Parathyroid adenoma (tissue), 2 donors: ENCODE measurements around the gene SLC8A1.

ENCODE experiments used
- H2AFZ ChIP-seq: fragments of 300-600 bp; sonication (generic); one replicate; pipeline ENCODE4 v1.7.0; 2017; ENCODE audit warnings: antibody characterized with exemption, mild to moderate bottlenecking
- H3K27ac ChIP-seq: fragments of 300-600 bp; sonication (generic); one replicate; pipeline ENCODE4 v1.7.0; 2017
- H3K27me3 ChIP-seq: fragments of 300-600 bp; sonication (generic); one replicate; pipeline ENCODE4 v1.7.0; 2017; ENCODE audit warnings: low read length; ENCODE audit not compliant: control insufficient read depth, insufficient read depth
- H3K36me3 ChIP-seq: fragments of 300-600 bp; sonication (generic); one replicate; pipeline ENCODE4 v1.7.0; 2017; ENCODE audit warnings: low read length; ENCODE audit not compliant: control insufficient read depth, insufficient read depth
- H3K4me1 ChIP-seq: fragments of 300-600 bp; sonication (generic); one replicate; pipeline ENCODE4 v1.7.0; 2017; ENCODE audit warnings: control low read depth
- H3K4me2 ChIP-seq: fragments of 300-600 bp; sonication (generic); one replicate; pipeline ENCODE4 v1.7.0; 2017; ENCODE audit warnings: low read length
- H3K4me3 ChIP-seq: fragments of 300-600 bp; sonication (generic); one replicate; pipeline ENCODE4 v1.7.0; 2017; ENCODE audit warnings: low read depth, low read length
- H3K79me2 ChIP-seq: fragments of 300-600 bp; sonication (generic); one replicate; pipeline ENCODE4 v1.7.0; 2017; ENCODE audit warnings: control low read depth
- H3K9ac ChIP-seq: fragments of 300-600 bp; sonication (generic); one replicate; pipeline ENCODE4 v1.7.0; 2017; ENCODE audit warnings: mild to moderate bottlenecking
- H3K9me3 ChIP-seq: fragments of 300-600 bp; sonication (generic); one replicate; pipeline ENCODE4 v1.7.0; 2017; ENCODE audit warnings: low read length; ENCODE audit not compliant: control insufficient read depth
- CTCF ChIP-seq: fragments of 300-600 bp; sonication (generic); IDR thresholded peaks from one replicate; pipeline ENCODE4 v1.7.0; 2017; ENCODE audit warnings: antibody characterized with exemption, mild to moderate bottlenecking
- donor health status: primary hyperparathyroidism.

Gene SLC8A1

GRCh38 chr2:40421631-40422297, 30.1 kb downstream of the SLC8A1 start:
- H3K4me1 ChIP-seq = no peaks in the 10 kb centered on the region
- no peak overlapping the region for H3K27ac ChIP-seq

DNA sequence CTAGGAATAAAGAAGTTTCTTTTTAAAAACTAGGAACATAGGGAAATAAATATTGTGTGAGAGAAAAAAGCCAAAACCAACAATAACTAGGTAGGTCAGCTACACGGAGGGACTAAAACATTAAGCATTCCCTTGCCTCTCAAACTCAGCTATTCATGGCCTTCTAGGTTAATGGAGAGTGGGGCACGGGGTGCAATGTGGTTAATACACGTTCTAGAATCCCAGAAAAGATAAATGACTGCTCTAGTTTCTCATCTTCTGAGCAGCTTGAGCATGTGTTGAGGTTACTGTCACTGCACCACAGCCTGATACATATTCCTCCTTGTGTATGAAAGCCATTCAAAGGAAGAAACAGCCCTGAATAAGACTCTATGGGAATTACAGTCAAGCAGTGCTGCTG, 31.4 kb downstream of the SLC8A1 start:
- TF ChIP-seq CTCF = no peak
- Histone ChIP-seq H3K27me3 (no peaks in the 10 kb centered on the region), H3K79me2 (no peaks in the 10 kb centered on the region), H3K9me3 (no peaks in the 10 kb centered on the region), H3K27ac (no peak overlapping the region), H3K4me2 (no peak overlapping the region), H3K4me1 (no peaks in the 10 kb centered on the region), H3K9ac (no peak overlapping the region), H3K36me3 (no peaks in the 10 kb centered on the region), H2AFZ (no peak overlapping the region), H3K4me3 (no peak overlapping the region)

More at GRCh38 chr2:40421631-40422297, 30.1 kb downstream of the SLC8A1 start:
- Histone ChIP-seq H3K9me3 (no peaks in the 10 kb centered on the region), H2AFZ (no peak overlapping the region), H3K4me2 (no peak overlapping the region), H3K79me2 (no peaks in the 10 kb centered on the region), H3K4me3 (no peak overlapping the region), H3K9ac (no peak overlapping the region), H3K36me3 (no peaks in the 10 kb centered on the region), H3K27me3 (no peaks in the 10 kb centered on the region)
- no peak for TF ChIP-seq CTCF

- Histone ChIP-seq H3K4me3 (no peak overlapping the region), H2AFZ (no peak overlapping the region), H3K4me1 (no peaks in the 10 kb centered on the region), H3K27me3 (no peaks in the 10 kb centered on the region), H3K9ac (no peak overlapping the region), H3K36me3 (no peaks in the 10 kb centered on the region), H3K4me2 (no peak overlapping the region), H3K79me2 (no peaks in the 10 kb centered on the region), H3K9me3 (no peaks in the 10 kb centered on the region), H3K27ac (no peak overlapping the region)
- no peak for TF ChIP-seq CTCF
Measured at GRCh38 chr2:40419364-40419762, 32.5 kb downstream of the SLC8A1 start.

- H3K27ac ChIP-seq = no peak overlapping the region
- no peak overlapping the region for H3K9ac ChIP-seq
- TF ChIP-seq CTCF = no peak
- no peaks in the 10 kb centered on the region for H3K36me3 ChIP-seq
- no peak overlapping the region for H3K4me2 ChIP-seq
- no peak overlapping the region for H3K4me3 ChIP-seq
- no peaks in the 10 kb centered on the region for H3K9me3 ChIP-seq
- H3K79me2 ChIP-seq = no peaks in the 10 kb centered on the region
- no peak overlapping the region for H2AFZ ChIP-seq
- H3K4me1 ChIP-seq = no peaks in the 10 kb centered on the region
- no peaks in the 10 kb centered on the region for H3K27me3 ChIP-seq
Measured at GRCh38 chr2:40418614-40419363, 33.1 kb downstream of the SLC8A1 start.
